NCI-H460 (cell line): Measurements from ENCODE around the gene SLC35F2. TPM values are rescaled to one million over a fixed set of nuclear protein-coding genes. Genes with fewer than 3 reads are reported as not detected.
A peak's percentile ranks its signal among the peaks of the same experiment; 100 is the strongest.

Experiments
- DNase-seq: peaks from one replicate; pipeline ENCODE4 v3.0.0-alpha.2; 2016; ENCODE audit warnings: low read depth; ENCODE audit errors: extremely low read depth
- total RNA-seq: library from RNA; depleted of rRNA; stranded (reverse); fragments of >200 nt; shearing (Covaris generic); gene quantifications from 2 replicates; pipeline ENCODE4 v1.2.3, GENCODE V29; 2014; rRNA removed

SLC35F2 gene
- total RNA-seq, 1 experiment from 2014 or later: 37.4 TPM

- no peak for DNase-seq
Observed at GRCh38 chr11:107743191-107743590, 115.4 kb downstream of the SLC35F2 start.

GRCh38 chr11:107741044-107741823 lies 117.4 kb downstream of the SLC35F2 start:
- peak; percentile 3 for DNase-seq

Other genes with a start within 250 kb of the SLC35F2 start
- gene SLN, start 146.7 kb downstream of the SLC35F2 start, total RNA-seq: not detected in 2 replicates
- not detected in 2 replicates for gene RAB39A, start 69.7 kb upstream of the SLC35F2 start, total RNA-seq
- gene CUL5, start 150.1 kb upstream of the SLC35F2 start, total RNA-seq: 25.4 and 32.2 TPM in 2 replicates